ENCODE results near the gene NR4A1. TPM values are rescaled to one million over a fixed set of nuclear protein-coding genes. Genes with fewer than 3 reads are reported as not detected.

The NR4A1 gene
- total and polyA plus RNA-seq, 10 of the 15 experiments (the other 5 are each of a cell fraction or from before 2014, with no cell fraction given) = 0.05 to 7.9 (median 2.2) TPM; not detected in 1

- intact Hi-C loops (cut with micrococcal nuclease; ENCODE audit: unreplicated experiment) (no loop called here), in situ Hi-C loops (cut with MboI) (no loop called here)
- BruUV-seq (replicated peaks) = no TSS peak
- SMC1A ChIA-PET (ENCODE audit: uncharacterized antibody, unreplicated experiment) = no interaction called here
- no peak overlapping the region for H3K9ac ChIP-seq (ENCODE audit: control insufficient read depth, insufficient read depth, low read length)
- TF ChIP-seq TCF7 (IDR thresholded peaks at IDR 0.05; ENCODE audit: borderline replicate concordance) (no peak), REST (IDR thresholded peaks at IDR 0.05; ENCODE audit: low read depth, low read length) (peak; percentile 50; the same call in 1 of the 2 replicates)
- TF ChIP-seq, protein P1, sequence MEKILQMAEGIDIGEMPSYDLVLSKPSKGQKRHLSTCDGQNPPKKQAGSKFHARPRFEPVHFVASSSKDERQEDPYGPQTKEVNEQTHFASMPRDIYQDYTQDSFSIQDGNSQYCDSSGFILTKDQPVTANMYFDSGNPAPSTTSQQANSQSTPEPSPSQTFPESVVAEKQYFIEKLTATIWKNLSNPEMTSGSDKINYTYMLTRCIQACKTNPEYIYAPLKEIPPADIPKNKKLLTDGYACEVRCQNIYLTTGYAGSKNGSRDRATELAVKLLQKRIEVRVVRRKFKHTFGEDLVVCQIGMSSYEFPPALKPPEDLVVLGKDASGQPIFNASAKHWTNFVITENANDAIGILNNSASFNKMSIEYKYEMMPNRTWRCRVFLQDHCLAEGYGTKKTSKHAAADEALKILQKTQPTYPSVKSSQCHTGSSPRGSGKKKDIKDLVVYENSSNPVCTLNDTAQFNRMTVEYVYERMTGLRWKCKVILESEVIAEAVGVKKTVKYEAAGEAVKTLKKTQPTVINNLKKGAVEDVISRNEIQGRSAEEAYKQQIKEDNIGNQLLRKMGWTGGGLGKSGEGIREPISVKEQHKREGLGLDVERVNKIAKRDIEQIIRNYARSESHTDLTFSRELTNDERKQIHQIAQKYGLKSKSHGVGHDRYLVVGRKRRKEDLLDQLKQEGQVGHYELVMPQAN (conservative IDR thresholded peaks at IDR 0.05) = no peak
- POLR2A ChIA-PET = interaction anchor here (0.8 kb wide), 1 partner anchor 23 kb away, joined by 3 read pairs; no protein-coding TSS in a partner anchor
- ATAC-seq (no peak), DNase-seq (ENCODE audit: low read depth, low spot score) (no peak), FAIRE-seq (no peak)
- no peaks in the 10 kb centered on the region for H3K27me3 ChIP-seq (replicated peaks in 1 of 2; ENCODE audit: control insufficient read depth in 2 of 2, insufficient read depth in 2 of 2, low read length in 1 of 2)
- 97% methylated on average over 3 of the region's 3 CpGs for WGBS (ENCODE audit: insufficient coverage, insufficient replicate concordance, low lambda C conversion rate, missing lambda C conversion rate)
- H3K36me3 ChIP-seq (ENCODE audit: control insufficient read depth in 2 of 2, insufficient read depth in 2 of 2, low read length in 1 of 2) = peaks cover 16% of the 10 kb centered on the region in 2 experiments
- CTCF ChIA-PET = interaction anchor here (1.2 to 2.0 kb wide), 3 partner anchors 46 to 52 kb away, joined by 4 to 11 read pairs (median 6); no protein-coding TSS in a partner anchor
- H3K4me3 ChIP-seq = no peak overlapping the region
- H3K27ac ChIP-seq (ENCODE audit: control insufficient read depth, insufficient read depth) = no peak overlapping the region
- no peak overlapping the region for H2AFZ ChIP-seq (ENCODE audit: control insufficient read depth, low read depth, low read length)
- peaks cover 12% of the 10 kb centered on the region for H3K79me2 ChIP-seq (ENCODE audit: control insufficient read depth, insufficient read depth, low read length)
- RAD21 ChIA-PET (ENCODE audit: unreplicated experiment) = interaction anchor here (1.3 to 1.5 kb wide), 2 partner anchors 52 to 54 kb away, joined by 3 to 5 read pairs; no protein-coding TSS in a partner anchor
- H3K4me1 ChIP-seq (ENCODE audit: control insufficient read depth, insufficient read depth, low read length) = peaks cover 23% of the 10 kb centered on the region
- H4K20me1 ChIP-seq (ENCODE audit: control insufficient read depth, insufficient read depth) = no peaks in the 10 kb centered on the region
- H3K4me2 ChIP-seq (ENCODE audit: control insufficient read depth, insufficient read depth) = no peak overlapping the region
- H3K9me3 ChIP-seq (replicated peaks; ENCODE audit: control insufficient read depth, insufficient read depth, low read length) = no peaks in the 10 kb centered on the region
These were observed 27.0 kb downstream of the NR4A1 start for GRCh38 chr12:52078276-52078675.
